ENCODE results near the gene DHRS7B. TPM values are rescaled to one million over a fixed set of nuclear protein-coding genes. Genes with fewer than 3 reads are reported as not detected.

DHRS7B gene
- polyA plus RNA-seq, 1 donor from 2014 or later: 35.8 TPM

GRCh38 chr17:21171309-21171922 lies 44.7 kb downstream of the DHRS7B start:
- H2AFZ ChIP-seq (ENCODE audit: low read depth, low read length): no peak overlapping the region
- no peaks in the 10 kb centered on the region for H4K20me1 ChIP-seq (ENCODE audit: insufficient read depth)
- no peaks in the 10 kb centered on the region for H3K9me2 ChIP-seq (ENCODE audit: insufficient read depth, low read length)
- no peak overlapping the region for H3K4me2 ChIP-seq (ENCODE audit: low read length)
- H3K27ac ChIP-seq (ENCODE audit: low read length): no peak overlapping the region
- H3K9ac ChIP-seq (ENCODE audit: low read length): no peak overlapping the region
- no peaks in the 10 kb centered on the region for H3K36me3 ChIP-seq (ENCODE audit: insufficient read depth, low read length)
- H3K79me2 ChIP-seq (replicated peaks; ENCODE audit: insufficient read depth, low read length): no peaks in the 10 kb centered on the region
- H3F3A ChIP-seq (ENCODE audit: insufficient read depth, low read length, poor library complexity, severe bottlenecking): no peaks in the 10 kb centered on the region
- H3K9me3 ChIP-seq (ENCODE audit: low read length): no peaks in the 10 kb centered on the region
- H3K27me3 ChIP-seq (ENCODE audit: insufficient read depth, low read depth, low read length): no peaks in the 10 kb centered on the region
- no peak overlapping the region for H3K4me3 ChIP-seq (ENCODE audit: low read length)
- TF ChIP-seq POLR2AphosphoS5 (IDR thresholded peaks at IDR 0.05): no peak
- no peak for TF ChIP-seq REST (IDR thresholded peaks at IDR 0.05; ENCODE audit: borderline replicate concordance)
- TF ChIP-seq RAD21 (conservative IDR thresholded peaks at IDR 0.05): no peak
- no peak for TF ChIP-seq SMC3 (conservative IDR thresholded peaks at IDR 0.05; ENCODE audit: poor library complexity)
- no peak for TF ChIP-seq CTCF (IDR thresholded peaks at IDR 0.05; ENCODE audit: poor library complexity, severe bottlenecking)
- no peak for TF ChIP-seq EZH2 (IDR thresholded peaks at IDR 0.05; ENCODE audit: borderline replicate concordance, insufficient read depth, low read length, poor library complexity, severe bottlenecking)
- no peak for TF ChIP-seq MXI1 (conservative IDR thresholded peaks at IDR 0.05; ENCODE audit: poor library complexity, severe bottlenecking)
- no peak for TF ChIP-seq EP300 (conservative IDR thresholded peaks at IDR 0.05; ENCODE audit: poor library complexity, severe bottlenecking)
- no peak for TF ChIP-seq TAF1 (IDR thresholded peaks at IDR 0.05; ENCODE audit: low read depth)

- no peaks in the 10 kb centered on the region for H3K79me2 ChIP-seq (replicated peaks; ENCODE audit: insufficient read depth, low read length)
- H3K36me3 ChIP-seq (ENCODE audit: insufficient read depth, low read length): no peaks in the 10 kb centered on the region
- no peaks in the 10 kb centered on the region for H3K9me2 ChIP-seq (ENCODE audit: insufficient read depth, low read length)
- TF ChIP-seq EP300 (conservative IDR thresholded peaks at IDR 0.05; ENCODE audit: poor library complexity, severe bottlenecking) (no peak), MXI1 (conservative IDR thresholded peaks at IDR 0.05; ENCODE audit: poor library complexity, severe bottlenecking) (no peak), REST (IDR thresholded peaks at IDR 0.05; ENCODE audit: borderline replicate concordance) (no peak), RAD21 (conservative IDR thresholded peaks at IDR 0.05) (no peak), TAF1 (IDR thresholded peaks at IDR 0.05; ENCODE audit: low read depth) (no peak), POLR2AphosphoS5 (IDR thresholded peaks at IDR 0.05) (no peak), SMC3 (conservative IDR thresholded peaks at IDR 0.05; ENCODE audit: poor library complexity) (no peak), CTCF (IDR thresholded peaks at IDR 0.05; ENCODE audit: poor library complexity, severe bottlenecking) (no peak), EZH2 (IDR thresholded peaks at IDR 0.05; ENCODE audit: borderline replicate concordance, insufficient read depth, low read length, poor library complexity, severe bottlenecking) (no peak)
- no peaks in the 10 kb centered on the region for H3K27me3 ChIP-seq (ENCODE audit: insufficient read depth, low read depth, low read length)
- no peaks in the 10 kb centered on the region for H3K9me3 ChIP-seq (ENCODE audit: low read length)
- no peak overlapping the region for H2AFZ ChIP-seq (ENCODE audit: low read depth, low read length)
- no peak overlapping the region for H3K4me2 ChIP-seq (ENCODE audit: low read length)
- no peak overlapping the region for H3K27ac ChIP-seq (ENCODE audit: low read length)
- H4K20me1 ChIP-seq (ENCODE audit: insufficient read depth): no peaks in the 10 kb centered on the region
- H3F3A ChIP-seq (ENCODE audit: insufficient read depth, low read length, poor library complexity, severe bottlenecking): no peaks in the 10 kb centered on the region
- H3K4me3 ChIP-seq (ENCODE audit: low read length): no peak overlapping the region
- no peak overlapping the region for H3K9ac ChIP-seq (ENCODE audit: low read length)
Measured at GRCh38 chr17:21171970-21172510, 45.3 kb downstream of the DHRS7B start.
